K562 (cell line): ENCODE results near the gene OBSL1. TPM values are rescaled to one million over a fixed set of nuclear protein-coding genes. Genes with fewer than 3 reads are reported as not detected.

ENCODE experiments used
- CREBBP ChIP-seq: IDR thresholded peaks from one replicate; pipeline ENCODE4 v1.6.1; 2012; ENCODE audit warnings: low read depth, mild to moderate bottlenecking, control low read depth, inconsistent platforms, low read length
- FOSL1 ChIP-seq: fragments of 200-800 bp; sonication (Bioruptor generic); conservative IDR thresholded peaks from 2 replicates; pipeline ENCODE4 v1.6.1; 2016; ENCODE audit warnings: missing genetic modification characterization, missing compliant biosample characterization
- HMGN3 ChIP-seq: IDR thresholded peaks from 2 replicates; pipeline ENCODE4 v1.6.1; 2011; ENCODE audit warnings: borderline replicate concordance, low read depth, mild to moderate bottlenecking, mixed read lengths, low read length; ENCODE audit not compliant: insufficient read length; ENCODE audit errors: extremely low read depth
- NBN ChIP-seq: fragments of 450-650 bp; IDR thresholded peaks from 2 replicates; pipeline ENCODE4 v1.6.1; 2016; ENCODE audit warnings: low read depth, mild to moderate bottlenecking
- NR2C1 ChIP-seq, 2 experiments: fragments of 450-650 bp; IDR thresholded peaks; 2 replicates each; pipeline ENCODE4 v1.6.1; 2017; ENCODE audit warnings: mild to moderate bottlenecking in 2 of 2, antibody characterized with exemption in 1 of 2, inconsistent platforms in 1 of 2, missing compliant biosample characterization in 1 of 2, missing genetic modification characterization in 1 of 2
- PHB2 ChIP-seq: fragments of 450-650 bp; IDR thresholded peaks from 2 replicates; pipeline ENCODE4 v1.6.1; 2017; ENCODE audit warnings: low read depth
- POLR2G ChIP-seq: fragments of 200-400 bp; formaldehyde crosslinking; IDR thresholded peaks from 2 replicates; pipeline ENCODE4 v1.6.1; 2017; ENCODE audit warnings: low read depth, mild to moderate bottlenecking, antibody characterized with exemption, low read length, moderate library complexity
- PPARD ChIP-seq: fragments of 250-450 bp; sonication (Bioruptor Pico); IDR thresholded peaks from 2 replicates; pipeline ENCODE4 v1.8.0; 2022; ENCODE audit warnings: inconsistent platforms, mild to moderate bottlenecking, moderate library complexity
- RAD51 ChIP-seq: fragments of 450-650 bp; IDR thresholded peaks from 2 replicates; pipeline ENCODE4 v1.7.1; 2016; ENCODE audit warnings: low read depth, mild to moderate bottlenecking, borderline replicate concordance
- RBM22 ChIP-seq: fragments of 200-400 bp; formaldehyde crosslinking; IDR thresholded peaks from 2 replicates; pipeline ENCODE4 v1.6.1; 2018; ENCODE audit warnings: low read length, low read depth; ENCODE audit not compliant: poor library complexity, severe bottlenecking
- SMARCC2 ChIP-seq: fragments of 450-650 bp; IDR thresholded peaks from 2 replicates; pipeline ENCODE4 v1.6.1; 2017; ENCODE audit warnings: antibody characterized with exemption, moderate library complexity, mild to moderate bottlenecking, low read depth
- SP1 ChIP-seq: sonication (generic); formaldehyde crosslinking; IDR thresholded peaks from 2 replicates; pipeline ENCODE4 v1.8.1; 2022; ENCODE audit warnings: mild to moderate bottlenecking, missing genetic modification reagents
- ZFP1 ChIP-seq: fragments of 450-650 bp; formaldehyde crosslinking; IDR thresholded peaks from 2 replicates; pipeline ENCODE4 v1.4.0; 2020; ENCODE audit warnings: mild to moderate bottlenecking, mixed read lengths
- ZNF347 ChIP-seq: fragments of 450-650 bp; formaldehyde crosslinking; IDR thresholded peaks from 2 replicates; pipeline ENCODE4 v1.4.0; 2020; ENCODE audit warnings: low read depth, mild to moderate bottlenecking, moderate library complexity
- ZSCAN29 ChIP-seq: fragments of 450-650 bp; IDR thresholded peaks from 2 replicates; pipeline ENCODE4 v1.6.1; 2017
- ZSCAN32 ChIP-seq: fragments of 450-650 bp; formaldehyde crosslinking; IDR thresholded peaks from 2 replicates; pipeline ENCODE4 v1.4.0; 2020; ENCODE audit warnings: mild to moderate bottlenecking, moderate library complexity
- polyA plus RNA-seq, 8 experiments: library from polyadenylated mRNA; depleted of rRNA in 4 of 8; stranded (reverse) in 5 of 8; unstranded in 3 of 8; fragments of >200 nt; fragmentation: Nextera tagmentation in 2 of 8; fragmentation: Illumina TruSeq in 1 of 8; extraction: Ambion mirVana in 2 of 8; extraction: Trizol in 1 of 8; gene quantifications; 2 replicates each; pipeline versions ENCODE4 v1.2.1 to v1.2.3, GENCODE V29; 2011 to 2014; ENCODE audit warnings: inconsistent platforms in 1 of 8, missing spikeins in 1 of 8
- total RNA-seq, 7 experiments: library from RNA; depleted of rRNA in 6 of 7; stranded (reverse); fragments of >200 nt in 6 of 7; fragmentation: Illumina TruSeq in 2 of 7; extraction: Trizol in 2 of 7; gene quantifications; 2 replicates each; pipeline versions ENCODE4 v1.2.1 to v1.2.3, GENCODE V29; 2011 to 2021; ENCODE audit warnings: low replicate concordance in 1 of 7
- TF ChIP-seq, protein P1 (sequence below): fragments of 200-800 bp; sonication (Bioruptor generic); IDR thresholded peaks from 2 replicates; pipeline ENCODE4 v1.6.1; 2016; ENCODE audit warnings: missing genetic modification characterization, missing compliant biosample characterization
- TF ChIP-seq, protein P2 (sequence below): fragments of 200-400 bp; formaldehyde crosslinking; IDR thresholded peaks from 2 replicates; pipeline ENCODE4 v1.6.1; 2017; ENCODE audit warnings: mild to moderate bottlenecking, low read depth, low read length, moderate library complexity
- TF ChIP-seq, protein P3 (sequence below): fragments of 450-650 bp; formaldehyde crosslinking; IDR thresholded peaks from 2 replicates; pipeline ENCODE4 v1.4.0; 2020; ENCODE audit warnings: mild to moderate bottlenecking, moderate library complexity

Gene OBSL1
- total and polyA plus RNA-seq, 9 of the 15 experiments (the other 6 are each of a cell fraction or from before 2014, with no cell fraction given): 1.2 to 26.6 (median 8.6) TPM

DNA sequence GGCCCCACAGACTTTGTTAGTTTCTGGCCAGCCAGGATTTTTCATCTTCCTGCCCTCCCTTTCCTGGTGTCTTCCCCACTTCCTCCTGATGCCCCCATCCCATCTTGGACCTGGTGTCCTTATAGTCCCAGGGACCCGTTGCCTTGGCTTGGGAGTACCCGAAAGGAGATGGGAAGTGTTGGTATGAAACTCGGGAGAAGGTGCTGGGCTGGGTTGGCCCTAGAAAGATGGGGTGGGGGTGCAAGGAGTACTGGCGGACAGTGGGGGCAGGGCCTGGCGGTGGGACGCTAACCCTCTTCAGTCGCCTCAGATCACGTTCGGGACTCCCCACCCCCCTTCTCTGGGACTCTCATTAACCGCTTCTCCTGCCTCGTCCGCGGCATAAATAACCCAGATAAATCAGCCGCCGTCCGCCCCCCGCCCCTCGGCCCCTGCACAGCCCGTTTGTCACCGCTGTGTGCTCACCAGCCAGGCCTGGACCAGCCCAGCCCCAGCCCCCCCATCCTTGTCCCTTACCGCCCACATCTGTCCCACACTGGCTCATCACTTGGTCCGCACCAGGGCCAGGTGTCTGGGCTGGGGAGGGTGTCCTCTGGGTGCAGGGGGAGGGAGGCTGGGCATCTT, 60.7 kb downstream of the OBSL1 start (continued):
- TF ChIP-seq, protein P1, sequence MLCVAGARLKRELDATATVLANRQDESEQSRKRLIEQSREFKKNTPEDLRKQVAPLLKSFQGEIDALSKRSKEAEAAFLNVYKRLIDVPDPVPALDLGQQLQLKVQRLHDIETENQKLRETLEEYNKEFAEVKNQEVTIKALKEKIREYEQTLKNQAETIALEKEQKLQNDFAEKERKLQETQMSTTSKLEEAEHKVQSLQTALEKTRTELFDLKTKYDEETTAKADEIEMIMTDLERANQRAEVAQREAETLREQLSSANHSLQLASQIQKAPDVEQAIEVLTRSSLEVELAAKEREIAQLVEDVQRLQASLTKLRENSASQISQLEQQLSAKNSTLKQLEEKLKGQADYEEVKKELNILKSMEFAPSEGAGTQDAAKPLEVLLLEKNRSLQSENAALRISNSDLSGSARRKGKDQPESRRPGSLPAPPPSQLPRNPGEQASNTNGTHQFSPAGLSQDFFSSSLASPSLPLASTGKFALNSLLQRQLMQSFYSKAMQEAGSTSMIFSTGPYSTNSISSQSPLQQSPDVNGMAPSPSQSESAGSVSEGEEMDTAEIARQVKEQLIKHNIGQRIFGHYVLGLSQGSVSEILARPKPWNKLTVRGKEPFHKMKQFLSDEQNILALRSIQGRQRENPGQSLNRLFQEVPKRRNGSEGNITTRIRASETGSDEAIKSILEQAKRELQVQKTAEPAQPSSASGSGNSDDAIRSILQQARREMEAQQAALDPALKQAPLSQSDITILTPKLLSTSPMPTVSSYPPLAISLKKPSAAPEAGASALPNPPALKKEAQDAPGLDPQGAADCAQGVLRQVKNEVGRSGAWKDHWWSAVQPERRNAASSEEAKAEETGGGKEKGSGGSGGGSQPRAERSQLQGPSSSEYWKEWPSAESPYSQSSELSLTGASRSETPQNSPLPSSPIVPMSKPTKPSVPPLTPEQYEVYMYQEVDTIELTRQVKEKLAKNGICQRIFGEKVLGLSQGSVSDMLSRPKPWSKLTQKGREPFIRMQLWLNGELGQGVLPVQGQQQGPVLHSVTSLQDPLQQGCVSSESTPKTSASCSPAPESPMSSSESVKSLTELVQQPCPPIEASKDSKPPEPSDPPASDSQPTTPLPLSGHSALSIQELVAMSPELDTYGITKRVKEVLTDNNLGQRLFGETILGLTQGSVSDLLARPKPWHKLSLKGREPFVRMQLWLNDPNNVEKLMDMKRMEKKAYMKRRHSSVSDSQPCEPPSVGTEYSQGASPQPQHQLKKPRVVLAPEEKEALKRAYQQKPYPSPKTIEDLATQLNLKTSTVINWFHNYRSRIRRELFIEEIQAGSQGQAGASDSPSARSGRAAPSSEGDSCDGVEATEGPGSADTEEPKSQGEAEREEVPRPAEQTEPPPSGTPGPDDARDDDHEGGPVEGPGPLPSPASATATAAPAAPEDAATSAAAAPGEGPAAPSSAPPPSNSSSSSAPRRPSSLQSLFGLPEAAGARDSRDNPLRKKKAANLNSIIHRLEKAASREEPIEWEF (CRISPR knock-in tag): no peak
- TF ChIP-seq NBN (no peak), ZSCAN32 (CRISPR knock-in tag) (no peak), RBM22 (no peak), SP1 (peak; percentile 20; the same call in 1 of the 2 replicates), NR2C1 (IDR thresholded peaks at IDR 0.05) (no peak), NR2C1 (tag; IDR thresholded peaks at IDR 0.05) (no peak), SMARCC2 (no peak), ZFP1 (CRISPR knock-in tag) (no peak), POLR2G (peak; percentile 44; the same call in 1 of the 2 replicates), PPARD (CRISPR knock-in tag) (no peak), RAD51 (no peak), PHB2 (no peak), ZNF347 (no peak), HMGN3 (peak; percentile 6), CREBBP (no peak), ZSCAN29 (no peak), FOSL1 (tag) (no peak)
- TF ChIP-seq, protein P2, sequence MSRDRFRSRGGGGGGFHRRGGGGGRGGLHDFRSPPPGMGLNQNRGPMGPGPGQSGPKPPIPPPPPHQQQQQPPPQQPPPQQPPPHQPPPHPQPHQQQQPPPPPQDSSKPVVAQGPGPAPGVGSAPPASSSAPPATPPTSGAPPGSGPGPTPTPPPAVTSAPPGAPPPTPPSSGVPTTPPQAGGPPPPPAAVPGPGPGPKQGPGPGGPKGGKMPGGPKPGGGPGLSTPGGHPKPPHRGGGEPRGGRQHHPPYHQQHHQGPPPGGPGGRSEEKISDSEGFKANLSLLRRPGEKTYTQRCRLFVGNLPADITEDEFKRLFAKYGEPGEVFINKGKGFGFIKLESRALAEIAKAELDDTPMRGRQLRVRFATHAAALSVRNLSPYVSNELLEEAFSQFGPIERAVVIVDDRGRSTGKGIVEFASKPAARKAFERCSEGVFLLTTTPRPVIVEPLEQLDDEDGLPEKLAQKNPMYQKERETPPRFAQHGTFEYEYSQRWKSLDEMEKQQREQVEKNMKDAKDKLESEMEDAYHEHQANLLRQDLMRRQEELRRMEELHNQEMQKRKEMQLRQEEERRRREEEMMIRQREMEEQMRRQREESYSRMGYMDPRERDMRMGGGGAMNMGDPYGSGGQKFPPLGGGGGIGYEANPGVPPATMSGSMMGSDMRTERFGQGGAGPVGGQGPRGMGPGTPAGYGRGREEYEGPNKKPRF: no peak
- TF ChIP-seq, protein P3, sequence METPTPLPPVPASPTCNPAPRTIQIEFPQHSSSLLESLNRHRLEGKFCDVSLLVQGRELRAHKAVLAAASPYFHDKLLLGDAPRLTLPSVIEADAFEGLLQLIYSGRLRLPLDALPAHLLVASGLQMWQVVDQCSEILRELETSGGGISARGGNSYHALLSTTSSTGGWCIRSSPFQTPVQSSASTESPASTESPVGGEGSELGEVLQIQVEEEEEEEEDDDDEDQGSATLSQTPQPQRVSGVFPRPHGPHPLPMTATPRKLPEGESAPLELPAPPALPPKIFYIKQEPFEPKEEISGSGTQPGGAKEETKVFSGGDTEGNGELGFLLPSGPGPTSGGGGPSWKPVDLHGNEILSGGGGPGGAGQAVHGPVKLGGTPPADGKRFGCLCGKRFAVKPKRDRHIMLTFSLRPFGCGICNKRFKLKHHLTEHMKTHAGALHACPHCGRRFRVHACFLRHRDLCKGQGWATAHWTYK (CRISPR knock-in tag): no peak
